Duodenal mucosa (tissue), 2 donors: ENCODE results near the gene HIGD1C.
A peak's percentile ranks its signal among the peaks of the same experiment; 100 is the strongest.

Experiments used
- H3K27ac ChIP-seq: one replicate; pipeline ENCODE4 v1.7.0; 2013; ENCODE audit warnings: low read depth, low read length
- H3K27me3 ChIP-seq, 2 donors: one replicate each; pipeline ENCODE4 v1.7.0; 2013; ENCODE audit warnings: low read length in 2 of 2, control low read depth in 1 of 2; ENCODE audit not compliant: insufficient read depth in 2 of 2, control insufficient read depth in 1 of 2
- H3K36me3 ChIP-seq, 2 donors: one replicate each; pipeline ENCODE4 v1.7.0; 2013; ENCODE audit warnings: low read length in 2 of 2, control low read depth in 1 of 2; ENCODE audit not compliant: insufficient read depth in 2 of 2, control insufficient read depth in 1 of 2
- H3K4me1 ChIP-seq, 2 donors: one replicate each; pipeline ENCODE4 v1.7.0; 2013; ENCODE audit warnings: low read length in 2 of 2, control low read depth in 1 of 2; ENCODE audit not compliant: insufficient read depth in 2 of 2, control insufficient read depth in 1 of 2
- H3K4me3 ChIP-seq, 2 donors: one replicate each; pipeline ENCODE4 v1.7.0; 2013; ENCODE audit warnings: low read length in 2 of 2, low read depth in 1 of 2
- H3K9ac ChIP-seq, 2 donors: one replicate each; pipeline ENCODE4 v1.7.0; 2013; ENCODE audit warnings: low read length in 2 of 2, low read depth in 1 of 2
- H3K9me3 ChIP-seq, 2 donors: one replicate each; pipeline ENCODE4 v1.7.0; 2013; ENCODE audit warnings: low read length in 2 of 2, control low read depth in 1 of 2; ENCODE audit not compliant: control insufficient read depth in 1 of 2

Gene HIGD1C

GRCh38 chr12:50981319-50982239, 29.2 kb downstream of the HIGD1C start:
- no peak overlapping the region for H3K27ac ChIP-seq
- no peaks in the 10 kb centered on the region for H3K9me3 ChIP-seq
- no peak overlapping the region for H3K9ac ChIP-seq
- peaks cover 6 to 25% of the 10 kb centered on the region in 2 donors for H3K4me1 ChIP-seq
- no peak overlapping the region for H3K4me3 ChIP-seq
- no peaks in the 10 kb centered on the region for H3K27me3 ChIP-seq
- H3K36me3 ChIP-seq, result peaks cover 2 to 4% of the 10 kb centered on the region in 2 donors

GRCh38 chr12:50984586-50985298, 32.4 kb downstream of the HIGD1C start:
- Histone ChIP-seq H3K27ac (peak overlapping the region; percentile 55), H3K9ac (no peak overlapping the region), H3K4me1 (peaks cover 9 to 29% of the 10 kb centered on the region in 2 donors), H3K4me3 (no peak overlapping the region), H3K36me3 (peaks cover 4 to 23% of the 10 kb centered on the region in 2 donors), H3K27me3 (no peaks in the 10 kb centered on the region), H3K9me3 (no peaks in the 10 kb centered on the region)

- Histone ChIP-seq H3K27ac (peak overlapping the region; percentile 55), H3K4me3 (no peak overlapping the region), H3K4me1 (peaks cover 9 to 27% of the 10 kb centered on the region in 2 donors), H3K36me3 (peaks cover 4 to 28% of the 10 kb centered on the region in 2 donors), H3K9me3 (no peaks in the 10 kb centered on the region), H3K27me3 (no peaks in the 10 kb centered on the region), H3K9ac (no peak overlapping the region)
Observed at GRCh38 chr12:50985322-50985721, 33.0 kb downstream of the HIGD1C start.

- H3K36me3 ChIP-seq, result peaks cover 17 to 46% of the 10 kb centered on the region in 2 donors
- H3K9me3 ChIP-seq, result no peaks in the 10 kb centered on the region
- H3K4me3 ChIP-seq, result no peak overlapping the region
- H3K27me3 ChIP-seq, result no peaks in the 10 kb centered on the region
- no peak overlapping the region for H3K27ac ChIP-seq
- H3K4me1 ChIP-seq, result peaks cover 9 to 20% of the 10 kb centered on the region in 2 donors
- no peak overlapping the region for H3K9ac ChIP-seq
Observed at GRCh38 chr12:50986966-50987737, 34.8 kb downstream of the HIGD1C start.

GRCh38 chr12:50988051-50988450, 35.7 kb downstream of the HIGD1C start:
- Histone ChIP-seq H3K9me3 (no peaks in the 10 kb centered on the region), H3K27ac (no peak overlapping the region), H3K36me3 (peaks cover 19 to 54% of the 10 kb centered on the region in 2 donors), H3K27me3 (no peaks in the 10 kb centered on the region), H3K4me3 (no peak overlapping the region), H3K4me1 (peaks cover 9 to 20% of the 10 kb centered on the region in 2 donors), H3K9ac (no peak overlapping the region)

GRCh38 chr12:50988871-50989270, 36.5 kb downstream of the HIGD1C start:
- no peaks in the 10 kb centered on the region for H3K9me3 ChIP-seq
- H3K4me1 ChIP-seq, result peaks cover 9 to 20% of the 10 kb centered on the region in 2 donors
- H3K27ac ChIP-seq, result no peak overlapping the region
- no peaks in the 10 kb centered on the region for H3K27me3 ChIP-seq
- H3K4me3 ChIP-seq, result no peak overlapping the region
- no peak overlapping the region for H3K9ac ChIP-seq
- peaks cover 19 to 62% of the 10 kb centered on the region in 2 donors for H3K36me3 ChIP-seq

GRCh38 chr12:50990147-50990727, 37.9 kb downstream of the HIGD1C start:
- H3K36me3 ChIP-seq, result peaks cover 29 to 72% of the 10 kb centered on the region in 2 donors
- H3K9me3 ChIP-seq, result no peaks in the 10 kb centered on the region
- H3K4me3 ChIP-seq, result no peak overlapping the region
- peaks cover 8 to 10% of the 10 kb centered on the region in 2 donors for H3K4me1 ChIP-seq
- no peak overlapping the region for H3K27ac ChIP-seq
- no peak overlapping the region for H3K9ac ChIP-seq
- H3K27me3 ChIP-seq, result no peaks in the 10 kb centered on the region

- no peak overlapping the region for H3K27ac ChIP-seq
- H3K9me3 ChIP-seq, result no peaks in the 10 kb centered on the region
- H3K27me3 ChIP-seq, result no peaks in the 10 kb centered on the region
- H3K4me1 ChIP-seq, result peaks cover 4 to 5% of the 10 kb centered on the region in 2 donors
- H3K36me3 ChIP-seq, result peaks cover 35 to 78% of the 10 kb centered on the region in 2 donors
- H3K9ac ChIP-seq, result no peak overlapping the region
- no peak overlapping the region for H3K4me3 ChIP-seq
Observed at GRCh38 chr12:50990791-50991190, 38.4 kb downstream of the HIGD1C start.

GRCh38 chr12:50991291-50991690, 38.9 kb downstream of the HIGD1C start:
- H3K4me3 ChIP-seq, result no peak overlapping the region
- H3K4me1 ChIP-seq, result peaks cover 4 to 5% of the 10 kb centered on the region in 2 donors
- peaks cover 36 to 83% of the 10 kb centered on the region in 2 donors for H3K36me3 ChIP-seq
- H3K27ac ChIP-seq, result no peak overlapping the region
- no peaks in the 10 kb centered on the region for H3K27me3 ChIP-seq
- H3K9ac ChIP-seq, result no peak overlapping the region
- no peaks in the 10 kb centered on the region for H3K9me3 ChIP-seq
